Measurements from ENCODE around the gene ZC3H12D.
"Not testable (repeated sequence)": the region's sequence is repeated elsewhere in the genome, so short reads cannot be mapped to it uniquely, and the experiment has no call there.

DNA sequence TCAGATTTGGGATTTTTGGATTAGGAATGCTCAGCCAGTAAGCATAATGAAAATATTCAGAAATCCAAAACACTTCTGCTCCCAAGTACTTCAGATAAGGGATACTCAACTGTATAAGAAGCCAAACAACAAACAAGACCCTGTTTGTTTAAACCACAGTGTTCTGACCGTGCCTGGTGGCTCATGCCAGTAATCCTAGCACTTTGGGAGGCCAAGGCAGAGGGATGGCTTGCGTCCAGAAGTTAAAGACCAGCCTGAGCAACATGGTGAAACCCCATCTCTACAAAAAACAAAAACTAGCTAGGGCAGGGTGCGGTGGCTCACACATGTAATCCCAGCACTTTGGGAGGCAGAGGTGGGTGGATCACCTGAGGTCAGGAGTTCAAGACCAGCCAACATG is 24.6 kb downstream of the ZC3H12D start:
- TF ChIP-seq, protein P1, sequence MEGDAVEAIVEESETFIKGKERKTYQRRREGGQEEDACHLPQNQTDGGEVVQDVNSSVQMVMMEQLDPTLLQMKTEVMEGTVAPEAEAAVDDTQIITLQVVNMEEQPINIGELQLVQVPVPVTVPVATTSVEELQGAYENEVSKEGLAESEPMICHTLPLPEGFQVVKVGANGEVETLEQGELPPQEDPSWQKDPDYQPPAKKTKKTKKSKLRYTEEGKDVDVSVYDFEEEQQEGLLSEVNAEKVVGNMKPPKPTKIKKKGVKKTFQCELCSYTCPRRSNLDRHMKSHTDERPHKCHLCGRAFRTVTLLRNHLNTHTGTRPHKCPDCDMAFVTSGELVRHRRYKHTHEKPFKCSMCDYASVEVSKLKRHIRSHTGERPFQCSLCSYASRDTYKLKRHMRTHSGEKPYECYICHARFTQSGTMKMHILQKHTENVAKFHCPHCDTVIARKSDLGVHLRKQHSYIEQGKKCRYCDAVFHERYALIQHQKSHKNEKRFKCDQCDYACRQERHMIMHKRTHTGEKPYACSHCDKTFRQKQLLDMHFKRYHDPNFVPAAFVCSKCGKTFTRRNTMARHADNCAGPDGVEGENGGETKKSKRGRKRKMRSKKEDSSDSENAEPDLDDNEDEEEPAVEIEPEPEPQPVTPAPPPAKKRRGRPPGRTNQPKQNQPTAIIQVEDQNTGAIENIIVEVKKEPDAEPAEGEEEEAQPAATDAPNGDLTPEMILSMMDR (conservative IDR thresholded peaks at IDR 0.05): not testable (repeated sequence)
- TF ChIP-seq EZH2 (IDR thresholded peaks at IDR 0.05; ENCODE audit: low read depth): not testable (repeated sequence)
